ENCODE data around the gene CAMSAP2.

Gene CAMSAP2

DNA sequence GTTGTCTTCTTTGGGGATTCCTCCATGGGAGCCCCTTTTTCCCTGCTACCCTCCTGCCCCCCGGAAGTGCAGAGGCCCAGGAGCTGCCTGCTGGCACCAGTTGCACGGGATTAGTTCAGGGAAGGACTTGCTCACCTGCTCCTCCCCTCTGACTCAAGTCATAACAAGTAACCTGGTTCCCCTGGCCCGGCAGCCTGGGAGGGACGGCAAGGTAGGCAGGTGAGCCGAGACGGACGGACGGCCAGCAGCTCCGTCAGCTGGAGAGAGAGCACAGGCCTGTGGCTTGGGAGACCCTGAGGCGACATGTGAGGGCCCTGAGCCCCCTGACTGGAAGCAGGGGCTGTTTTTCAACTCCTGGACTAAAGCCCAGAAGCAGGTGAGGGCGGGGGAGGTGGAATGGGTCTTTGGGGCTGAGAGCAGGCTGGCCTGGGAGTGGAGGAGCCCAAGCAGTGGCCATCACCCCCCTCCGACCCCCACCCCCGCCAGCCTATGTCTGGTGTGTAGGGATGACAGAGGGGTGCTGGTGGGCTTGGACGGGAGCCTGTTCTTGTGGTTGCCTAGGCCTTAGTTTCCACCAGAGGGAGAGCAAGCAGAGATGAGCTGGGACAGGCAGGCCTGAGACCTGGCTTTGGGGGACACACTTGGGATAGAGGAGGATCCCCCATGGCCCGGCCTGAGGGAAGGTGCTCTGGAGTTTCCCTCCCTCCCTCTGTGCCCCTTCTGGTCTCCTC is 156.2 kb downstream of the CAMSAP2 start, which contains the start of gene INAVA:
Gene INAVA (plus strand): TSS at position 189 of the 731 bp plus-strand sequence. CDS start 3,501 bp downstream, outside the sequence.
- Histone ChIP-seq H3K4me3 (ENCODE audit: low read depth in 1 of 5, low read length in 5 of 5) (no peak within 1 kb of the TSS), H3K9me3 (ENCODE audit: control insufficient read depth in 5 of 5, low read length in 5 of 5) (no peaks in the 10 kb centered on the region), H3K4me1 (ENCODE audit: control insufficient read depth in 5 of 5, insufficient read depth in 5 of 5, low read length in 5 of 5) (peaks cover 0 to 19% (median 13%) of the 10 kb centered on the region in 5 donors), H3K36me3 (ENCODE audit: control insufficient read depth in 5 of 5, insufficient read depth in 5 of 5, low read length in 5 of 5) (no peaks in the 10 kb centered on the region), H3K9ac (ENCODE audit: low read length in 5 of 5) (no peak within 1 kb of the TSS), H3K27me3 (ENCODE audit: control insufficient read depth in 5 of 5, insufficient read depth in 4 of 5, low read length in 5 of 5) (peaks cover 6 to 37% (median 22%) of the 10 kb centered on the region in 5 donors), H3K27ac (ENCODE audit: low read depth, low read length) (no peak within 1 kb of the TSS)

DNA sequence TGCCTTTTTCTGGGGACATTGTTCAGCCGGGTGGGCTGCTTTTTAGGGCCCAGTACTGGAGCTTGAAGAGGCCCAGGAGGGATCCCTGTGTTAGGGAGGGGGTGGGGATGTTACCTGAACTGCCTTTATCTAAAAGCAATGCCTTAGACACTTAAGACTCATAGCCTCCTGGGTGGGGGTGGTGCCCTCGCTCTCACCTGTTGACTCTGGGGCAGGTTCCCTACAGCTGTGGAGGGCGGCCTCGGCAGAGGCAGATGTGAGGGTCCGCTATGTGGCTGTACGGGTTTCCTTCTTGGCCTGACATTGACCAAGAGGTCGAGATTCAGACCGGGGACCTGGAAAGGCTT is 156.7 kb downstream of the CAMSAP2 start:
- no peaks in the 10 kb centered on the region for H3K9me3 ChIP-seq (ENCODE audit: control insufficient read depth in 5 of 5, low read length in 5 of 5)
- no peak overlapping the region for H3K9ac ChIP-seq (ENCODE audit: low read length in 5 of 5)
- no peak overlapping the region for H3K4me3 ChIP-seq (ENCODE audit: low read depth in 1 of 5, low read length in 5 of 5)
- H3K4me1 ChIP-seq (ENCODE audit: control insufficient read depth in 5 of 5, insufficient read depth in 5 of 5, low read length in 5 of 5), result peaks cover 0 to 19% (median 13%) of the 10 kb centered on the region in 5 donors
- H3K36me3 ChIP-seq (ENCODE audit: control insufficient read depth in 5 of 5, insufficient read depth in 5 of 5, low read length in 5 of 5), result no peaks in the 10 kb centered on the region
- H3K27me3 ChIP-seq (ENCODE audit: control insufficient read depth in 5 of 5, insufficient read depth in 4 of 5, low read length in 5 of 5), result peaks cover 5 to 31% (median 20%) of the 10 kb centered on the region in 5 donors
- no peak overlapping the region for H3K27ac ChIP-seq (ENCODE audit: low read depth, low read length)

DNA sequence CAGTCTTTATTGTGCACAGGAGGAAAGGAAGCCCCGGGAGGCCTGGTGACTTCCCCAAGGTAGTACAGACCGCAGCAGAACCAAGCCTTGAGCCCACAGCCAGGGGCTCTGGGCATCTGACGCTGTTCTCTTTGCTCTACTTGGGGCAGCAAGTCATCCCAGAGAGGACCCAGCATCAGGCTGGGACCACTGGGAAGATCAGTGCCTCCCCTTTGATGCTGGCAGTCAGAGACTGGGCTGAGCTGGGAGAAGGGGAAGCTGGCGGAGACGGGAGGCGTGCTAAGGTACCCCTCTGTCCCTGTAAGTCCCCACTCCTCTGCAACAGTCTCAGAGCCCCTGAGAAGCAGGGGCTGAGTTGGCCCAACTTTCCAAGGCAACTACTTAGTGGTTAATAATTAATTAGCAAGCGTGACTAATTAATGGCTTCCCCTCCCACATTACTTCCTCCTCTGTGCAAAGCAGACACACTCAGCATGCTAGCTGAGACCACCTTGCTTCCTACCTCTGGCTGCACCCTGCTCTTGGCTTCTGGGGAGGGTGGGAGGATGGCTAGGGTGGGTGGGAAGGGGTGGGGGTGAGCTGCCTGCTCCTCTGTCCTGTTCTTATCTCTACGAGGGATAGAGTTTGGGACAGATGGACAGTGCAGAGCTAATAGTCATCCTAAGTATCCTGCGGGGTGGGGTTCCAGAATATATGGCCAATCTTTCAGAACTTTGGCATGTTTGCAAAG is 157.3 kb downstream of the CAMSAP2 start:
- H3K4me1 ChIP-seq (ENCODE audit: control insufficient read depth in 5 of 5, insufficient read depth in 5 of 5, low read length in 5 of 5), result peaks cover 0 to 15% (median 10%) of the 10 kb centered on the region in 5 donors
- no peak overlapping the region for H3K9ac ChIP-seq (ENCODE audit: low read length in 5 of 5)
- H3K4me3 ChIP-seq (ENCODE audit: low read depth in 1 of 5, low read length in 5 of 5), result no peak overlapping the region
- H3K36me3 ChIP-seq (ENCODE audit: control insufficient read depth in 5 of 5, insufficient read depth in 5 of 5, low read length in 5 of 5), result no peaks in the 10 kb centered on the region
- peaks cover 3 to 27% (median 17%) of the 10 kb centered on the region in 5 donors for H3K27me3 ChIP-seq (ENCODE audit: control insufficient read depth in 5 of 5, insufficient read depth in 4 of 5, low read length in 5 of 5)
- no peak overlapping the region for H3K27ac ChIP-seq (ENCODE audit: low read depth, low read length)
- no peaks in the 10 kb centered on the region for H3K9me3 ChIP-seq (ENCODE audit: control insufficient read depth in 5 of 5, low read length in 5 of 5)

DNA sequence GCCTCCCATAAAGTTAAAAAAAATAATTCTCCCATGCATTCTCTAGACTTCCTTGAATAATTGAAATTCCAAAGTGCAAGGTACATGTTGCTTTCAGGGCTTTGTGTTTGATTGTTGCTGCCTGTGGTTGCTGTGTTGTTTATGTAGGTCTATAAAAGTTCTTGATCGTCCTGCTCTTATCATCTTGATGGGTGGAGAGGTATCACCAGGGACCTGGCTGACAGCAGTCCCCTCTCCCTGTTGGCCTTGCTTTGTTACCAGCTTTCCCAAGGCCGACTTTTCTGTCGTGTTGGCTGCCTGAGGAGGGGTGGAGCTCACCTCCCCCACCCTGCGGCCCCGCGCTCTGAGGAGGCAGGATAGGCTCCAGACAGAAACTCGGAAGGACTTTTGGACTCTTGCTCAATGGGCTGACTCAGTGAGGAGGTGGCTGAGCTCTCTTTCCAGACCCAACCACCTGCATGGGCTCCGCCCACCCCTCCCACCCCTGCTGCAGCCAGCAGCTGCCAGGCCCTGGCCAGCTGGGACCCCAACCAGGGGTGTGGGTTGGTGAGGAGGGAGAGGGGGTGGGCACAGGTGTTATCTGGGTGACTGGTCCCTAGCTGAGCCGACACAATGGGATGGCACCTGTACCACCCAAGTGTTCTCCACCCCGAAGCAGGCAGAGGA is 158.0 kb downstream of the CAMSAP2 start:
- H3K4me3 ChIP-seq (ENCODE audit: low read depth in 1 of 5, low read length in 5 of 5), result no peak overlapping the region
- H3K9me3 ChIP-seq (ENCODE audit: control insufficient read depth in 5 of 5, low read length in 5 of 5), result no peaks in the 10 kb centered on the region
- H3K27ac ChIP-seq (ENCODE audit: low read depth, low read length), result no peak overlapping the region
- H3K36me3 ChIP-seq (ENCODE audit: control insufficient read depth in 5 of 5, insufficient read depth in 5 of 5, low read length in 5 of 5), result no peaks in the 10 kb centered on the region
- peaks cover 7 to 24% (median 11%) of the 10 kb centered on the region in 5 donors for H3K27me3 ChIP-seq (ENCODE audit: control insufficient read depth in 5 of 5, insufficient read depth in 4 of 5, low read length in 5 of 5)
- peaks cover 0 to 8% (median 4%) of the 10 kb centered on the region in 5 donors for H3K4me1 ChIP-seq (ENCODE audit: control insufficient read depth in 5 of 5, insufficient read depth in 5 of 5, low read length in 5 of 5)
- H3K9ac ChIP-seq (ENCODE audit: low read length in 5 of 5), result no peak overlapping the region

DNA sequence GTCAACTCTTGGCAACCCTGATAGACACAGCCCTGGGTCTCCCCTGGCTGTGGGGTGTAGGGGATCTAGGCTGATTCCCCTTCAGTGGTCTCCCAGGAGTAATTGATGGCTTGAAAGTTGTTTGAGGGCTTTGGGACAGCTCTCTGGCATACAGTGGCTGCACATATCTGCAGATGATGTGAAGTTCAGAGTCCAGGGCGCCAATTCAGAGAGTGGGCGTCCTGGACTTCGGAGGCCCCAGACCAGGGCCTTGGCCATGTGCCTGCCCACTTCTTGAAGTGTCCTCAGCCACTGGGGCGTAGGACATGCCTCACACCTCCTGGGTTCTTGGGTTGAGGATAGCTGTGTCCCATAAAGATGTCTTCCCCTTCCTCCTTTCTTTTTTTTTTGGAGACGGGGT is 158.6 kb downstream of the CAMSAP2 start:
- Histone ChIP-seq H3K4me1 (ENCODE audit: control insufficient read depth in 5 of 5, insufficient read depth in 5 of 5, low read length in 5 of 5) (peaks cover 0 to 3% (median 0%) of the 10 kb centered on the region in 5 donors), H3K27ac (ENCODE audit: low read depth, low read length) (no peak overlapping the region), H3K36me3 (ENCODE audit: control insufficient read depth in 5 of 5, insufficient read depth in 5 of 5, low read length in 5 of 5) (no peaks in the 10 kb centered on the region), H3K27me3 (ENCODE audit: control insufficient read depth in 5 of 5, insufficient read depth in 4 of 5, low read length in 5 of 5) (peaks cover 5 to 18% (median 8%) of the 10 kb centered on the region in 5 donors), H3K9ac (ENCODE audit: low read length in 5 of 5) (no peak overlapping the region), H3K9me3 (ENCODE audit: control insufficient read depth in 5 of 5, low read length in 5 of 5) (no peaks in the 10 kb centered on the region), H3K4me3 (ENCODE audit: low read depth in 1 of 5, low read length in 5 of 5) (no peak overlapping the region)

DNA sequence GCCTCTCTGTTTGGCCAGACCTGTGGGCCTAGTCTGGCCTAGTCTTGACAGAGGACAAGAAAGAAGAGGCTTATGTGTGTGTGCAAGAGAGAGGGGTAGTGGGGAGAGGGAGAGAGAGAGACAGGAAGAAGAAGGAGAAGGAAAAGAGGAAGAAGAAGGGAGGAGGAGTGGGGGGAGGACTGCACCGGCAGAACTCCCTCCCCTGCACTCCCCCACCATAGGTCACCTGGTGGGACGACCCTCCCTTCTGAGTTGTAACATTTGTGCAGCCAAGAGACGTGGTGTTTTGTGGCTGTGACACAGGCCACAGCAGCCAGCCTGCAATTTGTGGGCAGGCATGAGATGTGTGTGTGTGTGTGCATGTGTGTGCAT is 160.3 kb downstream of the CAMSAP2 start:
- Histone ChIP-seq H3K27me3 (ENCODE audit: control insufficient read depth in 5 of 5, insufficient read depth in 4 of 5, low read length in 5 of 5) (peaks cover 5 to 9% (median 9%) of the 10 kb centered on the region in 5 donors), H3K9me3 (ENCODE audit: control insufficient read depth in 5 of 5, low read length in 5 of 5) (no peaks in the 10 kb centered on the region), H3K9ac (ENCODE audit: low read length in 5 of 5) (no peak overlapping the region), H3K27ac (ENCODE audit: low read depth, low read length) (no peak overlapping the region), H3K4me3 (ENCODE audit: low read depth in 1 of 5, low read length in 5 of 5) (no peak overlapping the region), H3K4me1 (ENCODE audit: control insufficient read depth in 5 of 5, insufficient read depth in 5 of 5, low read length in 5 of 5) (peaks cover 0 to 3% (median 0%) of the 10 kb centered on the region in 5 donors), H3K36me3 (ENCODE audit: control insufficient read depth in 5 of 5, insufficient read depth in 5 of 5, low read length in 5 of 5) (no peaks in the 10 kb centered on the region)

DNA sequence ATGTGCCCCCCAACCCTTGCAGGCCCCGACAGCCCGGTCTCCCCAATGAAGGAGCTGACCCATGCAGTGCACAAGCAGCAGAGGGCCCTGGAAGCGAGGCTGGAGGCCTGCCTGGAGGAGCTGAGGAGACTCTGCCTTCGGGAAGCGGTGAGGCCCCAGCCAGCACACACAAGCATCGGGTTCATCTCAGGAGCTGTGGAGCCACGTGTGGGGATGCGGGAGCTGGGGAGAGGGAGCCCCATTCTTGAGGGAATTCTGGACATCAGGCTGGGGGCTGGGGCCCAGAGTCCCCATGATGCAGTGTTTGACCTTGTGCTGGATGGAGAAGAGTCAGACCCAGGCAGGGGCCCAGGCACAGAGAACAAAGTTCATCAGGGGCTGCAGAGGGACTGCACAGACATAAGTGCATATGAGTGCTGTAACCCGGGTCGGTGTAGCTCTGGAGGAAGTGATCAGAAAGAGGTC is 160.8 kb downstream of the CAMSAP2 start:
- Histone ChIP-seq H3K27me3 (ENCODE audit: control insufficient read depth in 5 of 5, insufficient read depth in 4 of 5, low read length in 5 of 5) (peaks cover 5 to 9% (median 6%) of the 10 kb centered on the region in 5 donors), H3K27ac (ENCODE audit: low read depth, low read length) (no peak overlapping the region), H3K9ac (ENCODE audit: low read length in 5 of 5) (no peak overlapping the region), H3K9me3 (ENCODE audit: control insufficient read depth in 5 of 5, low read length in 5 of 5) (no peaks in the 10 kb centered on the region), H3K4me3 (ENCODE audit: low read depth in 1 of 5, low read length in 5 of 5) (no peak overlapping the region), H3K4me1 (ENCODE audit: control insufficient read depth in 5 of 5, insufficient read depth in 5 of 5, low read length in 5 of 5) (peaks cover 0 to 3% (median 0%) of the 10 kb centered on the region in 5 donors), H3K36me3 (ENCODE audit: control insufficient read depth in 5 of 5, insufficient read depth in 5 of 5, low read length in 5 of 5) (no peaks in the 10 kb centered on the region)

DNA sequence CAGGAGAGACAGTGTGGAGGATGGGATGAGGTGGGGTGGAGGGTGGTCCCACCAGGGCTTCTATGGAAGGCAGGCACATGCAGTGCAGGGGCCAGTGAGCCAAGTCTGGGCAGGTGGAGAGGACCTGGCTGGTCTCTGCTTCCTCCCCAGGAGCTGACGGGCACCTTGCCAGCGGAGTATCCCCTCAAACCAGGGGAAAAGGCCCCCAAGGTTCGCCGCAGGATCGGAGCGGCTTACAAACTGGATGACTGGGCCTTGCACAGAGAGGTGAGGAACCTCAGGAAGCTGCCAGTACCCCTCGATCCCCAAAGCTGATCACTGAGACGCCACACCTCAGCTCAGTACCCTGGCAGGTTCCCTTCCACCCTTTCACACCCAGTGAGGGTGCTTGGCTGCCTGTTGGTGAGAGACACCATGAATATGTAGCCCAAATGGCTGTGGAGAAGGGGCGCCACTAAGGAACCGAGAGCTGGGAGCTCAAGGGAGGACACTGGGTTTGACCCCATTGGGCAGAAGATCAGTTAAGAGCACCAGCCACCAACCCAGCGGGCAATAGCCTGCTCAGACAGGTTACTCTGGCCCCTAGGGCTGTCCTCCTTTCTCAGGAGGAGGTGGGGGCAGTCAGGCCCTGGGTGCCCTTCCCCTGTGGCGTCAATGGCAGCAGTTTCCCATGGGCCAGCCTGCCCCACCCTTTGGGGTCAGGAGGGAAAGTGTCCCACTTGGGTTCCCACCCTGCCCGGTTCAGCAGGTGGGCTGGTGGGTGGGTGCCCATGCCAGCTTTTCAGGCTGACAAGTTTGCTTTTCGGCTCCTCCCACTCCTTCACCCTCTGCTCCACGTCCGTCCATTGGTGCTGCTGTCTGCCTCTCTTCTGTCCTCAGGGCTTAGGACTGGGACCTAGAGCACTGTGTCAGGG is 161.5 kb downstream of the CAMSAP2 start:
- Histone ChIP-seq H3K9ac (ENCODE audit: low read length in 5 of 5) (no peak overlapping the region), H3K4me1 (ENCODE audit: control insufficient read depth in 5 of 5, insufficient read depth in 5 of 5, low read length in 5 of 5) (peaks cover 0 to 3% (median 0%) of the 10 kb centered on the region in 5 donors), H3K36me3 (ENCODE audit: control insufficient read depth in 5 of 5, insufficient read depth in 5 of 5, low read length in 5 of 5) (no peaks in the 10 kb centered on the region), H3K9me3 (ENCODE audit: control insufficient read depth in 5 of 5, low read length in 5 of 5) (no peaks in the 10 kb centered on the region), H3K27me3 (ENCODE audit: control insufficient read depth in 5 of 5, insufficient read depth in 4 of 5, low read length in 5 of 5) (peaks cover 3 to 9% (median 6%) of the 10 kb centered on the region in 5 donors), H3K4me3 (ENCODE audit: low read depth in 1 of 5, low read length in 5 of 5) (no peak overlapping the region), H3K27ac (ENCODE audit: low read depth, low read length) (no peak overlapping the region)

DNA sequence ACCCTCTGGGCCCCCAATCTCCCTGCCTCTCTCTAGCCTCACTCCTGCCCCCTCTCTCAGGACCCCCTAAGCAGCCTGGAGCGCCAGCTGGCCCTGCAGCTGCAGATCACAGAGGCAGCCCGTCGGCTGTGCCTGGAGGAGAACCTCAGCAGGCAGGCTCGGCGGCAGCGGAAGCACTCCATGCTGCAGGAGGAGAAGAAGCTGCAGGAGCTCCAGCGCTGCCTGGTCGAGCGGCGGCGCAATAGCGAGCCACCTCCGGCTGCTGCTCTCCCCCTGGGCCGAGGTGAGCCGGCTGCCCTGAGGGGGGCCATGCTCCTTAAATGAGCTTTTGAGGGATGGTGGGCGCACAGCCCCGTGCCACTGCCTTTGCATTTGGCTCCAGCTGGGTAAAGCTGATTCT is 162.2 kb downstream of the CAMSAP2 start:
- H3K36me3 ChIP-seq (ENCODE audit: control insufficient read depth in 5 of 5, insufficient read depth in 5 of 5, low read length in 5 of 5), result no peaks in the 10 kb centered on the region
- no peak overlapping the region for H3K27ac ChIP-seq (ENCODE audit: low read depth, low read length)

More for the DNA sequence above, 162.2 kb downstream of the CAMSAP2 start:
- peaks cover 3 to 9% (median 5%) of the 10 kb centered on the region in 5 donors for H3K27me3 ChIP-seq (ENCODE audit: control insufficient read depth in 5 of 5, insufficient read depth in 4 of 5, low read length in 5 of 5)
- H3K4me3 ChIP-seq (ENCODE audit: low read depth in 1 of 5, low read length in 5 of 5), result no peak overlapping the region
- H3K9ac ChIP-seq (ENCODE audit: low read length in 5 of 5), result no peak overlapping the region
- peaks cover 0 to 3% (median 0%) of the 10 kb centered on the region in 5 donors for H3K4me1 ChIP-seq (ENCODE audit: control insufficient read depth in 5 of 5, insufficient read depth in 5 of 5, low read length in 5 of 5)
- H3K9me3 ChIP-seq (ENCODE audit: control insufficient read depth in 5 of 5, low read length in 5 of 5), result no peaks in the 10 kb centered on the region

Measured in subcutaneous abdominal adipose tissue (tissue), 5 donors.